Keratinocyte (primary cell): ENCODE measurements around the gene ATP2C1. TPM values are rescaled to one million over a fixed set of nuclear protein-coding genes. Genes with fewer than 3 reads are reported as not detected.

ENCODE experiments used
- DNase-seq: peaks from one replicate; pipeline ENCODE4 v3.0.0-alpha.2; 2011; ENCODE audit warnings: low read depth, missing footprints, low spot score
- FAIRE-seq: peaks from 2 replicates; lab custom pipeline; 2011; peaks lifted over from hg19 to GRCh38; lab: Jason Lieb, UNC
- H2AFZ ChIP-seq: 2 replicates; pipeline ENCODE4 v1.6.0; 2012; ENCODE audit warnings: low read length, control low read depth, inconsistent platforms; ENCODE audit not compliant: control insufficient read depth
- H3K27ac ChIP-seq: 2 replicates; pipeline ENCODE4 v1.5.1; 2011; ENCODE audit warnings: low read length; ENCODE audit not compliant: control insufficient read depth, insufficient read depth
- H3K27me3 ChIP-seq: 3 replicates; pipeline ENCODE4 v1.6.0; 2011; ENCODE audit warnings: low read length; ENCODE audit not compliant: control insufficient read depth, insufficient read depth; ENCODE audit errors: extremely low read depth
- H3K36me3 ChIP-seq, 2 experiments: 2 replicates in 1 of 2; 3 replicates in 1 of 2; pipeline ENCODE4 v1.5.1; 2011; ENCODE audit warnings: low read length in 2 of 2, mild to moderate bottlenecking in 1 of 2; ENCODE audit not compliant: control insufficient read depth in 2 of 2, insufficient read depth in 2 of 2; ENCODE audit errors: extremely low read depth in 1 of 2
- H3K4me1 ChIP-seq: 3 replicates; pipeline ENCODE4 v1.5.1; 2011; ENCODE audit warnings: low read length; ENCODE audit not compliant: control insufficient read depth, insufficient read depth; ENCODE audit errors: extremely low read depth
- H3K4me2 ChIP-seq: 3 replicates; pipeline ENCODE4 v1.6.0; 2011; ENCODE audit warnings: low read depth, low read length; ENCODE audit not compliant: control insufficient read depth, insufficient read depth; ENCODE audit errors: extremely low read depth
- H3K4me3 ChIP-seq, 3 experiments: fragments of 200-600 bp in 1 of 3; sonication (generic) in 1 of 3; 2 replicates in 2 of 3; 3 replicates in 1 of 3; pipeline ENCODE4 v1.5.1; 2011 to 2016; ENCODE audit warnings: low read length in 3 of 3, mild to moderate bottlenecking in 3 of 3, control low read depth in 2 of 3, inconsistent platforms in 1 of 3, low read depth in 1 of 3, mixed read lengths in 1 of 3, mixed run types in 1 of 3, moderate library complexity in 1 of 3; ENCODE audit not compliant: control insufficient read depth in 2 of 3, insufficient read depth in 2 of 3; ENCODE audit errors: extremely low read depth in 1 of 3
- H3K79me2 ChIP-seq: 2 replicates; pipeline ENCODE4 v1.6.0; 2012; ENCODE audit warnings: low read length; ENCODE audit not compliant: control insufficient read depth, insufficient read depth
- H3K9ac ChIP-seq: 3 replicates; pipeline ENCODE4 v1.6.0; 2011; ENCODE audit warnings: low read length; ENCODE audit not compliant: control insufficient read depth, insufficient read depth; ENCODE audit errors: extremely low read depth
- H3K9me1 ChIP-seq: 3 replicates; pipeline ENCODE4 v1.6.0; 2011; ENCODE audit warnings: low read length; ENCODE audit not compliant: control insufficient read depth, insufficient read depth; ENCODE audit errors: extremely low read depth
- H3K9me3 ChIP-seq: 2 replicates; pipeline ENCODE4 v1.5.1; 2012; ENCODE audit warnings: low read depth, low read length; ENCODE audit not compliant: control insufficient read depth
- H4K20me1 ChIP-seq: 3 replicates; pipeline ENCODE4 v1.6.0; 2011; ENCODE audit warnings: low read length; ENCODE audit not compliant: control insufficient read depth, insufficient read depth; ENCODE audit errors: extremely low read depth
- CTCF ChIP-seq, 3 experiments: IDR thresholded peaks in 1 of 3; conservative IDR thresholded peaks in 1 of 3; optimal IDR thresholded peaks in 1 of 3; 2 replicates in 2 of 3; 3 replicates in 1 of 3; pipeline versions ENCODE3 to v1.5.1; 2011; ENCODE audit warnings: low read length in 3 of 3, mild to moderate bottlenecking in 3 of 3, moderate library complexity in 2 of 3, control low read depth in 1 of 3, inconsistent platforms in 1 of 3; ENCODE audit not compliant: insufficient read depth in 2 of 3; ENCODE audit errors: extremely low read depth in 1 of 3
- EZH2 ChIP-seq: IDR thresholded peaks from one replicate; pipeline ENCODE4 v1.6.1; 2012; ENCODE audit warnings: inconsistent platforms, mild to moderate bottlenecking, low read length, moderate library complexity
- dilution Hi-C: fragments of 300-500 bp; cut with MboI; formaldehyde crosslinking; loops from one replicate; pipeline ENCODE4 v1.7.0; 2020; ENCODE audit warnings: low sequenced_read_pairs; ENCODE audit not compliant: extremely low pct_ligation_motif_present
- polyA plus RNA-seq, 5 experiments: library from polyadenylated mRNA; depleted of rRNA in 3 of 5; stranded (reverse) in 3 of 5; stranded (forward) in 1 of 5; unstranded in 1 of 5; fragments of >200 nt; gene quantifications; 1 replicate in 1 of 5; 2 replicates in 3 of 5; 3 replicates in 1 of 5; pipeline versions ENCODE4 v1.2.1 to v1.2.3, GENCODE V29; 2011 to 2012; ENCODE audit warnings: missing spikeins in 2 of 5, low read depth in 1 of 5, low replicate concordance in 1 of 5

The ATP2C1 gene
- polyA plus RNA-seq, 1 donor (not counting 4 experiments of a cell fraction or from before 2014, with no cell fraction given) = 141 TPM

DNA sequence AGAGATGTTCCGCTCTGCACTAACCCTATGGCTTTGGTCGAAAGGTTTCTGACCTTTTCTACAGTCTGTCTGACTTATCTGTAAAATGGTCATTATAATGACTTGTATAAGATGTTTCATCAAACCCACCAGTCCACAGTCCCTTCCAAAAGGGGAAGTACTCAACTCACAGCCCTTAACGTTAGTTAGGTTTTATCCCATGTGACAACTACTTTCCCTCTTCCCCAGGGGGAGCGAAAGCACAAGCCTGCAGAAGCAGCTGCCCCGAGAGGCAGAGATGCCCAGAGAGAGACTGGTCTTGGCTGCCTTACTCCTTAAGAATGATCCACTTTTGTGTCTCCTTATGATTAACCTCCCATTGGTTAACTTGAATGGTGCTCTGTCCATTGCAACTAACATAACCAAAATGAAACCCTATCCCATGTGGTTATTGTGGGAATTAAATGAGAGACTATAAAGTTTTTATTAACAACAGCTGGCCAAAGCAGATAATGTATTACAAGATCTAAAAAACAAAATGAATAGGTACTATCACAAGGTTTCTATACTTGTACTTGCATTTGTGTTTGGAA is 126.3 kb downstream of the ATP2C1 start:
- Histone ChIP-seq H3K27me3 (no peaks in the 10 kb centered on the region), H3K4me3 (no peak overlapping the region), H3K79me2 (no peaks in the 10 kb centered on the region), H2AFZ (no peak overlapping the region), H3K9ac (no peak overlapping the region), H3K9me1 (no peaks in the 10 kb centered on the region), H3K4me2 (no peak overlapping the region), H3K36me3 (peaks cover 0 to 6% of the 10 kb centered on the region in 2 experiments), H3K4me1 (no peaks in the 10 kb centered on the region), H3K9me3 (no peaks in the 10 kb centered on the region), H3K27ac (no peak overlapping the region), H4K20me1 (no peaks in the 10 kb centered on the region)
- DNase-seq (no peak), FAIRE-seq (no peak)
- TF ChIP-seq CTCF (optimal IDR thresholded peaks at IDR 0.05 in 1 of 3, IDR thresholded peaks at IDR 0.05 in 1 of 3, conservative IDR thresholded peaks at IDR 0.05 in 1 of 3; ENCODE audit: extremely low read depth in 1 of 3, insufficient read depth in 2 of 3, low read length in 3 of 3) = no peak
- TF ChIP-seq EZH2 = no peak
- dilution Hi-C loops = no loop called here

DNA sequence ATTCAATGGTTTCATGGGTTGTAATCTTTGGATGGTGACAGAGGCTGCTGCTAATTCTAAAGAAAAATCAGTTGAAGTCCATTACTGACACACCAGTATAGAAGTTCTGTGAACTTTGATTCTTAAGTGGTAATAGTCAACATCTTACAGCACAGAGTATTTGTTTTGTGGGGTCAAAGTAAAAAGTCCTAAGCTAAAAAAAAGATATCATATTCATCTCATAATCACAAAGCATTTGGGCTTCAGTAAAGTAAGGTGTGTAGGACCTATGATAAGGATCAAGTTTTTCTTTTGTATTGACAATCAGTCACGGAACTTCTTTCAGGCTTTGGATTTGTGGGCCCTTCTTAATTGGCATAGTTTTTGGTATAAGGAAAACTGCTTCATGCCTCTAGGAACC is 131.7 kb downstream of the ATP2C1 start:
- H3K79me2 ChIP-seq = no peaks in the 10 kb centered on the region
- no peak for TF ChIP-seq CTCF (optimal IDR thresholded peaks at IDR 0.05 in 1 of 3, IDR thresholded peaks at IDR 0.05 in 1 of 3, conservative IDR thresholded peaks at IDR 0.05 in 1 of 3; ENCODE audit: extremely low read depth in 1 of 3, insufficient read depth in 2 of 3, low read length in 3 of 3)
- TF ChIP-seq EZH2 = no peak
- no peaks in the 10 kb centered on the region for H3K9me3 ChIP-seq
- no peaks in the 10 kb centered on the region for H3K27me3 ChIP-seq
- no peak overlapping the region for H3K9ac ChIP-seq
- H3K4me2 ChIP-seq = peak overlapping the region; percentile 93
- H4K20me1 ChIP-seq = no peaks in the 10 kb centered on the region
- H3K27ac ChIP-seq = no peak overlapping the region
- H3K36me3 ChIP-seq = peaks cover 0 to 3% of the 10 kb centered on the region in 2 experiments
- dilution Hi-C loops = no loop called here
- H2AFZ ChIP-seq = no peak overlapping the region
- DNase-seq = no peak
- H3K4me1 ChIP-seq = peaks cover 15% of the 10 kb centered on the region
- H3K4me3 ChIP-seq = peak overlapping the region; percentile 67 to 91 (median 83)
- FAIRE-seq = no peak
- H3K9me1 ChIP-seq = no peaks in the 10 kb centered on the region
